Testis (tissue), 2 donors: Measurements from ENCODE around the gene HES5.

ENCODE experiments used
- CTCF ChIP-seq, 3 experiments: fragments of 450-650 bp in 2 of 3; fragments of 200-600 bp in 1 of 3; sonication (generic) in 1 of 3; IDR thresholded peaks; one replicate each; pipeline ENCODE4 v1.5.1; 2016 to 2019; ENCODE audit warnings: antibody characterized with exemption in 3 of 3, mild to moderate bottlenecking in 2 of 3, moderate library complexity in 1 of 3
- POLR2A ChIP-seq: fragments of 450-650 bp; IDR thresholded peaks from one replicate; pipeline ENCODE4 v1.6.1; 2017; ENCODE audit warnings: antibody characterized with exemption, mild to moderate bottlenecking, moderate library complexity

- TF ChIP-seq CTCF (IDR thresholded peaks at IDR 0.05) (no peak), POLR2A (no peak)
These were observed 31.4 kb upstream of the HES5 start for GRCh38 chr1:2561446-2561845.
